ENCODE data around the gene MARVELD1.
A peak's percentile ranks its signal among the peaks of the same experiment; 100 is the strongest.

The MARVELD1 gene

GRCh38 chr10:97721871-97722780, 8.6 kb downstream of the MARVELD1 start:
- no peak for DNase-seq (ENCODE audit: low spot score)

DNA sequence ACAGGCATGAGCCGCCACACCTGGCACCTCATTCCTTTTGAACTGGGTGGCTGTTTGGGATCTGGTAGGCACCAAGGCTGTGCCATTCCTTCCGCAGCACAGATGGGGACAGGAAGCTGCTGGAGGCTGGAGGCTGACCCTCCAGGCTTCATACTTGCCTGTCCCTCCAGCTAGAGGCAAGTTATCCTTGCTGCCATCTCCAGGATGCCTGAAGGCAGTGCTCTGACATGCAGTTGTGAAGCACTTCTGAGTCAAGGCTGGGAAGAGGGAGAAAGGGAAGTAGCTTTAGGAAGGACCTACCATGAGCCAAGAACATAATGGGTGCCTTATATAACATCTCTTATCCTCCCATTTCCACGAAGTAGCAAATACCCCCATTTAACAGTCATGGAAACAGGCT, 9.5 kb downstream of the MARVELD1 start:
- DNase-seq (ENCODE audit: low spot score), result no peak

GRCh38 chr10:97724341-97724941, 10.9 kb downstream of the MARVELD1 start:
- peak; percentile 40 for DNase-seq (ENCODE audit: low spot score)

DNA sequence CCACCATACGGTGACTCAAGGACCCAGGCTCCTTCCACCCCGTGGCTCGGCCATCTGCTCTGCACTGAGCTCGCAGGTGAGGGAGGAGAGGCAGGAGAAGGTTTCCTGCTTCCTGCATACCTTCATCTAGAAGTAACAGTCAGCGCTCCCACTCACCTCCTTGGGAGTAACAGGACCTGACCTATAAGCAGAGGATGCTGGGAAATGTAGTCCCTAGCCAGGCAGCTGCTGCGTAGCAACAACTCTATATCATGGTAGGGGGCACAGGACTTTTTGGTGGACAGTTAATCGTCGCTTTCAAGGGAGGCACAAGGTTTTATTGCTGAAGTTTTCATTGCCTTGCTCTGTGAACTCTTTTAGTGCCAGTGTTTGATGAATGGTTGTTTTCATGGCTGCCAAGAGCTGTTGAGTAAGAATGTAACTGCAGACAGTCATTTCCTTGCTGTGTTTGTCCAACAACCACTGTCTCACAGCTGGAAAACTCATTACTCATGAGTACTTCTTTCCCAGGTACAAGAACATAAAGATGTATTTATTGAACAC, 13.2 kb downstream of the MARVELD1 start:
- DNase-seq (ENCODE audit: low spot score), result peak; percentile 66

GRCh38 chr10:97729014-97729413, 15.5 kb downstream of the MARVELD1 start:
- DNase-seq (ENCODE audit: low spot score), result no peak

GRCh38 chr10:97731346-97732051, 18.0 kb downstream of the MARVELD1 start:
- peak; percentile 75 for DNase-seq (ENCODE audit: low spot score)

DNA sequence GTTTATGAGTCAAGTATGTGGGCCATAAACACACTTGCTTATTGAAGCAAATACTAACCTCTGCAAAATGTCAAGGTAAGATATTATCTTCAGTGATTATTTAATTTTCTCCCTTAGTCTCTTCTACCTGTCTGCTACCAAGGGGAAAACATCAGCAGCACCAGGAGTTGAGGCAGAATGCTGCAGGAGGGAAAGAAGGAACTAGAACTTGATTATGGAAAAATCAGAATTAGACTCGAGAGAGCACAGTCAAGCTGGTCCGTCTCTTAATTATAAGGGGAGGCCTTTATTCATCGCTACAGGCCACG, 18.5 kb downstream of the MARVELD1 start:
- no peak for DNase-seq (ENCODE audit: low spot score)

DNA sequence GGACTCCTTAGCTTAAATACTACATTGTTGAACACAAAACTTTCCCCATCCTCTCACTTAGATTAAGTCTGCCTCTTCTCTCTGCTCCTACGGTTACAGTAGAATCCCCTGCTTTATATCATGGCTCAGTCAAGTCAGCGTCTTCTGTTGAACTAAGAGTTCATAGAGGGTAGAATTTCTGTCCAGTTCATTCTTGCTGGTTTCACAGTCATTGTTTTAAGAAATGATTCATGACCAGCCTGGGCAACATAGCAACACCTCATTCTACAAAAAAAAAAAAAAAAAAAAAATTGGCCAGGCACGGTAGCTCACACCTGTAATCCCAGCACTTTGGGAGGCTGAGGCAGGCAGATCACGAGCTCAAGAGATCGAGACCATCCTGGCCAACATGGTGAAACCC, 19.7 kb downstream of the MARVELD1 start:
- DNase-seq (ENCODE audit: low spot score), result no peak

GRCh38 chr10:97734021-97734420, 20.5 kb downstream of the MARVELD1 start:
- DNase-seq (ENCODE audit: low spot score), result no peak

- no peak for DNase-seq (ENCODE audit: low spot score)
These were observed 22.9 kb downstream of the MARVELD1 start for GRCh38 chr10:97736403-97736901.

DNA sequence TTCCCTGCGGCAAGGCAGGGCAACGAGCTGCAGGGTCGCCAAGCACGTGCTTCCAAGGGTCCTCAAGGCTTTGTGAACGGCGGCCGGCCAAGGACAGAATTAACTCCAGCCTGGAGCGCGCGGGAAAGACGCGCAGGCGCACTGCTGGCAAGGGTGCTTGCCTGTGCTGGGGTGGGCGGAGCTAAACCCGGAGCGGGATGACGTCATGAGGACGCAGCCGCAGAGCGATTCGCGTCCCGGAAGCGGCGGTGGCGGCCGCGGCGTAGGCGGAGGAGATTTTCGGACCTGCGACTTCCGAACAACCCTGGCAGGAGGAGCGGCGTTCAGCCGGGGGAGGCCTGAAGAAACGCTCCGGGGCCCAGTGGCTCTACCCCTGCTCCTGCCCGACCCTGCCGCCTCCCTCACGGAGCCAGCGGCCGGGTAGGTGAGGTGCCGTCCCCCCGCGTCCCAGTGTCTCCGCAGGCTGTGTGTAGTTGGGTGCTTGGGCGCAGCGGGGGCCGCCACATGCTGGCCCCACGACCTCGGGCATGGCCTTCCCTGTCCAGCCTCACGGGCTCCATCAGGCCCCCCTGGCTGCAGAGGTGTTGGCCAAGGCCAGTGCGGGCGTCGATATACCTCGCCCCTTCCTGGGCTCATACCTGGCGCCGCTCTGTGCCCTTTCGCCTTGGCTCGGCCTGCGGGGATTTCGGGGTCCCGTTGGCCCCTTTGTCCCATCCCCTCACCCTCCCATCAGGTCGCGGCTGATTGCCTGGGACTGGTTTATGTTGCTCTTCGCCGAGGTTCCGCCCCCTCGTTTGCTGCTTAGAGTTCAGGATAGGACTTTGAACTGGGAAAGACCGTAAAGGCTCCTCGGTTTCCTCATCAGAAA, 23.6 kb downstream of the MARVELD1 start, which contains the start of gene ZFYVE27:
ZFYVE27 (plus strand) TSS at position 227 of the 868 bp plus-strand sequence. CDS start 1,350 bp downstream, outside the sequence.
- DNase-seq (ENCODE audit: low spot score), result peak; percentile 100

DNA sequence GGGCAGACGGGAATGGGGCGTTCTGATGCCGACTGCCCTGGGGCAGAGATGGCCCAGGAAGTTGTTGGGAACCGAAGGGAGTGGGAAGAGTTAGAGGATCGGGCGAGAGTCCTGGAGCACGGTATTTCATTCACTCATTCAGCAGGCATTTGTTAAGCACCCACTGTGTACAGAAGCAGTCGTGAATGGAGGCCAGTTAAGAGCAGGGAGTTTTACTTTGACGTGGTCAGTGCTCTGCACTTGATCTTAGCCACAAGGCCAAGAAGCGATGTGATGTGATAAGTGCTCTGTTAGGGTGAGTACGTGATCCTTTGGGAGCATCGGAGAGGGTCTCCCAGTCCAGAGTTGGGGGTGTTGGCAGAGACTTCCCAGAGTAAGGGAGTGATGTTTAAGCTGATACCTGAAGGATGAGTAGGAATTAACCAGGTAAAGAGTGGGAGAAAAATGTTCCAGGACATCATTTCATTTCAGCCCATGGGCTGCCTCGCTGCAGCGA, 24.3 kb downstream of the MARVELD1 start:
- DNase-seq (ENCODE audit: low spot score), result no peak

DNA sequence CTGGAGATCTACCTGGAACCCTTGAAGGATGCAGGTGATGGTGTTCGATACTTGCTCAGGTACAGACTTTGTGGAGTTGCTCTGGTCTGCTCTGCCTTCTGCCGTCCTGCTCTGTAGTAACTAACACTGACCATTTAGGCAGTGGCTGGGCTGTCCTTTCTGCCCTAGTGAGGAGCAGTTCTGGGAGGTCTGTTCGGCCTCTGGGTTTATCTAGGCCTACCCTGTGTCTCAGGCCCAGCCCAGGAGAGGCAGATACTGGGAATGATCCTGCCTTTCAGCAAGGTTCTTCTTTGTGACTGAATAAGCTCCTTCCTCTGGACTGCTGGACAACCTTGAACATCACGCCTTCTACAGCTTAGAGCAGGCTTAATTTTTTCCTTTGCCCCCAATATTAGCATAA, 25.1 kb downstream of the MARVELD1 start:
- no peak for DNase-seq (ENCODE audit: low spot score)

DNA sequence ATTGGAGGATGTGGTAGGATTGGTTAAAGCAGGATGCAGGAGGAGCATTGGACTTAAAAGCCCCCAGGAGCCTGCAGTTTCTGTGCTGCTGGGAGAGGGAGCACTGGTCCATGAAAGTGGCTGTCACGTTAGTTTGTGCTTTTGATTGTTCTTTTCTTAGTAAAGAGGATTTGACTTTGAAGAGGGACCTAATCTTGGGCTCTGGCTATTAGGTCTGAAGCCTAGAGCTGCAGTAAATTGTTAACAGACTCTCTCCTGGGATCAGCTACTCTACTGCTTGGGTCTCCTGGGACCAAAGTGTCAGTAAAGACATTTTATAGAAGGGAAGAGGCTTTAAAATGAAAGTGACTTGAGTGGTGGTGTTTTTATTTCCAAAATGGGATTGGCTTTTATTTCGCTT, 27.1 kb downstream of the MARVELD1 start:
- no peak for DNase-seq (ENCODE audit: low spot score)

GRCh38 chr10:97743169-97743943, 29.8 kb downstream of the MARVELD1 start:
- no peak for DNase-seq (ENCODE audit: low spot score)

DNA sequence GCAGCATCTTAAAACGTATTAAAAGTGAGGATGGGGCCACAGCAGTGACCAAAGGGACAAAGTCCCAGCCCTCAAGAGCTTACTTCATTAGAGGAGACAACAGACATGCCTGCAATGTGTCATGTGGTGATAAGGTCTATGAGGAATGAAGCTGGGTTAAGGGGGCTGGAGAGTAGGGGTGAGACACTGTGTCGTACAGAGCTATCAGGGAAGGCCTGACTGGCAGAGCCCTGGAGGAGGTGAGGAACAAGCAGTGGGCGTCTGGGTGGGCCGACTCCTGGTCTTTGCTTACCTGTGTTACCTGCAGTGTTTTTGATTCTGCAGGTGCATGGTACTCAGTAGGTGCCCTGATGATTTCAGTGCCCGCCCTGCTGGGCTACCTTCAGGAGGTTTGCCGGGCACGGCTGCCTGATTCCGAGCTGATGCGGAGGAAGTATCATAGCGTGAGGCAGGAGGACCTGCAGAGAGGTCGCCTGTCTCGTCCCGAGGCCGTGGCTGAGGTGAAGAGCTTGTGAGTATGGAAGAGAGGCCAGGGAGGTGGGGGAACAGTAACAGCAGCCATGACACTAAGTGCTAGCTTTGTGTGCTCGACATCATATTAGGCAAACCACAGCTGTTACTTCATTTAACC, 31.0 kb downstream of the MARVELD1 start:
- no peak for DNase-seq (ENCODE audit: low spot score)

- no peak for DNase-seq (ENCODE audit: low spot score)
These were observed 34.0 kb downstream of the MARVELD1 start for GRCh38 chr10:97747573-97747972.

DNA sequence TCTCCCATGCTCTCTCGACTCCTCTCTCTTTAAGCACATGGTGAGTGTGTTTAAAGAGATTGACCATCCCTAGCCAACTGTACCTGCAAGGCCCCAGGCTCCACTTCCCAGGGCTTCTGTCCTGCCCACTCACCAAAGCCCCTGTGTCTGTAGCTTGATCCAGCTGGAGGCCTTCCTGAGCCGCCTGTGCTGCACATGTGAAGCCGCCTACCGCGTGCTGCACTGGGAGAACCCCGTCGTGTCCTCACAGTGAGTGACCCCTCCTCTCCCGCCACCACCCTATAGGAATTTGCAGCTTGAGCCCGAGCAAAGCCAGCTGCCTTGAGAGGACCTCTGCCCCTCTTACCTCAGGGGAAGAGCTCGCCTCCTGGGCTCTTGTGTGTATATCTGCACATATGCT, 34.6 kb downstream of the MARVELD1 start:
- no peak for DNase-seq (ENCODE audit: low spot score)

DNA sequence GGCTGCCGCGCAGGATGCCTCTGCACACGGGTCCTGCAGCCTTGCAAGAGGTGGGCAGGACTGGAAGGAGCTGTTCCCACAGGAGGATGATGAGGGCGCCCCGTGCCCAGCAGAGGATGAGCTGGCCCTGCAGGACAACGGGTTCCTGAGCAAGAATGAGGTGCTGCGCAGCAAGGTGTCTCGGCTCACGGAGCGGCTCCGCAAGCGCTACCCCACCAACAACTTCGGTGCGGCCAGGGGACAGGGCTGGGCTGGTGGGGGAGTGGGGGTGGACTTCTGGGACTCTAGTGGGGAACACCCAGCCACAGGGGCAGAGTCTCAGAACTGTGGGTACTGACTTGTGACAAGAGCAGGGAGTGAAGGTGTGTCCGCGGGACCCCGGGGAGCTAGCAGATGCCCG, 39.4 kb downstream of the MARVELD1 start:
- no peak for DNase-seq (ENCODE audit: low spot score)

DNA sequence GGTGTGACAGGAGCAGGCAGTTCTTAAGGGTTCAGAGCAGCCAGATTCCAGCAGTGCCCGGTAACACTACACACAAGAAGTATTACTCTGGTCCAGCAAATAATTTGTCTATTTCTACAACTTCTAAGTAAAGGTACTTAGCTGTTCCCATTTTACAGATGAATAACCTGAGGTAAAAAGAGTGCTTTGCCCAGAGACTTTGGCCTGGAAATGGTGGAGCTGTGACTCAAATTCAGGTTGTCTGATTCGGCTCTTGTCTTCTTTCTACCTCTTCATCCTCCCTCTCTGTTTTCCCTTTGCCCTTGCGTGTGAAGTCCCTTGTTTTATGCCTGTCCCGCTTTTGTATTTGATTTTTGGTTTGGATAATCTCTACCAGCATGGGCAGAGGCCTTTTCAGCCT, 41.2 kb downstream of the MARVELD1 start:
- DNase-seq (ENCODE audit: low spot score), result no peak

All from AG20443 (cell line).